Testis (tissue), 3 donors: ENCODE results near the gene GNMT. TPM values are rescaled to one million over a fixed set of nuclear protein-coding genes. Genes with fewer than 3 reads are reported as not detected.

Experiments used
- DNase-seq: peaks from one replicate; pipeline ENCODE4 v3.0.0-alpha.2; 2019
- H3K27ac ChIP-seq, 2 donors: fragments of 200-600 bp; sonication (generic); one replicate each; pipeline ENCODE4 v1.5.1; 2019
- H3K27me3 ChIP-seq: fragments of 200-600 bp; sonication (generic); one replicate; pipeline ENCODE4 v1.5.1; 2019
- H3K36me3 ChIP-seq: fragments of 200-600 bp; sonication (generic); one replicate; pipeline ENCODE4 v1.5.1; 2017; ENCODE audit warnings: low read depth; ENCODE audit errors: missing control alignments
- H3K4me1 ChIP-seq: fragments of 200-600 bp; sonication (generic); one replicate; pipeline ENCODE4 v1.5.1; 2019
- H3K4me3 ChIP-seq, 2 donors: fragments of 200-600 bp; sonication (generic); one replicate each; pipeline ENCODE4 v1.5.1; 2017 to 2019
- H3K9me3 ChIP-seq: fragments of 200-600 bp; sonication (generic); one replicate; pipeline ENCODE4 v1.5.1; 2017
- POLR2A ChIP-seq: fragments of 450-650 bp; IDR thresholded peaks from one replicate; pipeline ENCODE4 v1.6.1; 2017; ENCODE audit warnings: antibody characterized with exemption, mild to moderate bottlenecking, moderate library complexity
- WGBS, 2 donors: methylation state at CpG; one replicate each; pipeline ENCODE4 v1.1.5; 2018; 5-methylcytosine and 5-hydroxymethylcytosine counted together
- intact Hi-C: fragments of 100-400 bp; cut with DNase I; formaldehyde crosslinking; loops from one replicate; pipeline ENCODE4 v1.15.1; 2023; ENCODE audit warnings: low total_unique reads
- polyA plus RNA-seq: library from polyadenylated mRNA; stranded (reverse); fragments of 350-450 nt; fragmentation: Illumina TruSeq; extraction: RNeasy Lipid Tissue Mini Kit (QIAGEN cat#74804); gene quantifications from one replicate; pipeline ENCODE4 v1.2.3, GENCODE V29; 2014; ENCODE audit warnings: low read depth, low replicate concordance; ENCODE audit not compliant: insufficient read depth
- total RNA-seq, 2 donors: library from RNA; depleted of rRNA; stranded (reverse); fragments of >200 nt; gene quantifications; one replicate each; pipeline ENCODE4 v1.2.3, GENCODE V29; 2016
- TF ChIP-seq, protein P1 (sequence below), 3 experiments: fragments of 450-650 bp in 2 of 3; fragments of 200-600 bp in 1 of 3; sonication (generic) in 1 of 3; IDR thresholded peaks; one replicate each; pipeline ENCODE4 v1.5.1; 2016 to 2019; ENCODE audit warnings: antibody characterized with exemption in 3 of 3, mild to moderate bottlenecking in 2 of 3, moderate library complexity in 1 of 3

Gene GNMT
- total and polyA plus RNA-seq, 3 donors from 2014 or later: 0.31 to 1.7 (median 0.83) TPM

DNA sequence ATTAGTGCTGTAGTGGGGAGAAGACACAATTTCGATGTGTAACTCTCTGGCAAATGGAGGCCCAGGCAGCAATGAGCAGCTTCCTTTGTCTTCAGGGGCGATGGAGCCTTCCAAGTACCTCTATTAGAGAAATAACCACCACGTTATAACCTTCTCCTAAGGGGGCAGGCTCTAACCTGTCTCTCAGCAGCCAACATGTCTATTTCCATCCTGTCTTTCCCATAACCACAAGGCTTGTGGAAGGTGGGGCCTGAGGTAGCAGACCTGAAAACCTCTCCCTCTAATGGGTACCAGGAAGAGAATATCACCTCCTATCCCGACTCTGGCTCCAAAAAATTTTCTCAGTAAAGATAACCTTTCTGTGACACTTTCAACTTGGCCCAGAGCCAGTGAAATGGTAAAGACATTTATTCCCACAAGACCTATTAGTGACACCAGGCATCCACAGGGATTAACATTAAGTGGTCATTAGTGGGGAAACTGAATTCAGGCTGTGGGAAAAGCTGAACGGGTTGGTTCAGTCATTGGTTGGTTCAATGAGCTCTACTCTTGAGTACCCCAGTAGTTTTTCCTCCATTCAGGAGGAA is 14.5 kb downstream of the GNMT start:
- DNase-seq: no peak
- 80 to 84% methylated on average over 5 of the region's 5 CpGs for WGBS, 2 donors
- H3K36me3 ChIP-seq: no peaks in the 10 kb centered on the region
- H3K27ac ChIP-seq: no peak overlapping the region
- H3K27me3 ChIP-seq: no peaks in the 10 kb centered on the region
- no peak overlapping the region for H3K4me3 ChIP-seq
- H3K4me1 ChIP-seq: peaks cover 7% of the 10 kb centered on the region
- H3K9me3 ChIP-seq: no peaks in the 10 kb centered on the region
- intact Hi-C loops: no loop called here
- TF ChIP-seq, protein P1, sequence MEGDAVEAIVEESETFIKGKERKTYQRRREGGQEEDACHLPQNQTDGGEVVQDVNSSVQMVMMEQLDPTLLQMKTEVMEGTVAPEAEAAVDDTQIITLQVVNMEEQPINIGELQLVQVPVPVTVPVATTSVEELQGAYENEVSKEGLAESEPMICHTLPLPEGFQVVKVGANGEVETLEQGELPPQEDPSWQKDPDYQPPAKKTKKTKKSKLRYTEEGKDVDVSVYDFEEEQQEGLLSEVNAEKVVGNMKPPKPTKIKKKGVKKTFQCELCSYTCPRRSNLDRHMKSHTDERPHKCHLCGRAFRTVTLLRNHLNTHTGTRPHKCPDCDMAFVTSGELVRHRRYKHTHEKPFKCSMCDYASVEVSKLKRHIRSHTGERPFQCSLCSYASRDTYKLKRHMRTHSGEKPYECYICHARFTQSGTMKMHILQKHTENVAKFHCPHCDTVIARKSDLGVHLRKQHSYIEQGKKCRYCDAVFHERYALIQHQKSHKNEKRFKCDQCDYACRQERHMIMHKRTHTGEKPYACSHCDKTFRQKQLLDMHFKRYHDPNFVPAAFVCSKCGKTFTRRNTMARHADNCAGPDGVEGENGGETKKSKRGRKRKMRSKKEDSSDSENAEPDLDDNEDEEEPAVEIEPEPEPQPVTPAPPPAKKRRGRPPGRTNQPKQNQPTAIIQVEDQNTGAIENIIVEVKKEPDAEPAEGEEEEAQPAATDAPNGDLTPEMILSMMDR (IDR thresholded peaks at IDR 0.05): no peak
- no peak for TF ChIP-seq POLR2A

DNA sequence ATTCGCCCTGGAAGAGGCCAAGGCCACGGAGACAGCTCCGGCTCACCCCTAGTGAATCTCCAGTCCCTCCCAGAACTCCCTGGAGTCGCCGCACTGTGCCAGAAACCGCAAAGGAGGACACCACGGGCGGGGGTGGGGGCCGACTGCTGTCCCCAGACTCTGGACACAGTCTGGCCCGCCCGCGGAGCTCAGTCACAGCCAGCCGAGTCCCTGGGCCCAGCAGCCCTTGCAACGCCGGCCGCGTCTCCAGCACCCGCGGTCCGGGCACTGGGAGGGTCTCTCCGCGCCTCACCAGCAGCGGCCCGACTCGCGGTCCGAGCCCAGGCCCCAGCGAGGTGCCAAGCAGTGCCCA is 17.9 kb downstream of the GNMT start:
- H3K36me3 ChIP-seq: no peaks in the 10 kb centered on the region
- no peak for TF ChIP-seq POLR2A
- TF ChIP-seq, protein P1 (IDR thresholded peaks at IDR 0.05): no peak
- peaks cover 10% of the 10 kb centered on the region for H3K4me1 ChIP-seq
- peak overlapping the region; percentile 89 to 90 for H3K4me3 ChIP-seq
- H3K9me3 ChIP-seq: no peaks in the 10 kb centered on the region
- H3K27me3 ChIP-seq: no peaks in the 10 kb centered on the region
- intact Hi-C loops: no loop called here
- H3K27ac ChIP-seq: peak overlapping the region; percentile 84 to 86
- 0% methylated on average over 2 to 17 of the region's 28 CpGs for WGBS, 2 donors
- DNase-seq: peak; percentile 45

DNA sequence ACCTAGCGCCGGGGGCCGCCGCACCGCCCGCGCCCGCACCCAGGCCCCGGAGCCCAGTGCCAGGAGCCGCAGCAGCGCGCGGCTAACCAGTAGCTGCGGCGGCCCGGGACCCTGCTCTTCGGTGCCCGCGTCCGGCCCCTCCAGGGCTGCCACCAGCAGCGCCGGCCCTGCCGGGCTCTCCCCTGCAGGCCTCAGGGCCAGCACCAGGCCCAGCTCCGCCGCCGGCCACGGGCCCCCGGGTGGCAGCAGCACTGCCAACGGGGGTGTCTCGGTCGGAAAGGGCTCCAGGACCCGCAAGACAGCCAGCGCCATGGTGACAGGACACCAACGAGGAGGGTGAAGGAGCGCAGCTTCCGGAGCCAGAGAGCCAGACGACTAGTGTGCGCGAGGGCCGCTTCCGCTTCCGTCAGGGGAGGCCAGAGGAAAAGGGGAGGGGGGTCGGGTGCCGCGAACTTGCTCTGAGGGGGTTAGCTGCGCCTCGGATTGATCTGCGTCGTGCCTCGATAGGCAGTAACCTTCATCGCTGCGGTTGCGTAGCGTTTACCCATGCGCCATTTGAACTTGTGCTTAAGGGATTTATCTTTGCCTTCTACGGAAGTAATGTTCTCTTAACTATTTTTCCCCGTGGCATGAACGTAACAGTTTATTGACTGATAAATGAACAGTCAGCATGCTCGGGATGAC is 18.4 kb downstream of the GNMT start, which contains the start of gene PEX6:
Gene PEX6 (minus strand): TSS at position 343 of the 684 bp plus-strand sequence. CDS start 31 bp downstream, at position 312.
- WGBS, 2 donors: 0 to 1% methylated on average over 24 to 53 of the region's 59 CpGs

DNA sequence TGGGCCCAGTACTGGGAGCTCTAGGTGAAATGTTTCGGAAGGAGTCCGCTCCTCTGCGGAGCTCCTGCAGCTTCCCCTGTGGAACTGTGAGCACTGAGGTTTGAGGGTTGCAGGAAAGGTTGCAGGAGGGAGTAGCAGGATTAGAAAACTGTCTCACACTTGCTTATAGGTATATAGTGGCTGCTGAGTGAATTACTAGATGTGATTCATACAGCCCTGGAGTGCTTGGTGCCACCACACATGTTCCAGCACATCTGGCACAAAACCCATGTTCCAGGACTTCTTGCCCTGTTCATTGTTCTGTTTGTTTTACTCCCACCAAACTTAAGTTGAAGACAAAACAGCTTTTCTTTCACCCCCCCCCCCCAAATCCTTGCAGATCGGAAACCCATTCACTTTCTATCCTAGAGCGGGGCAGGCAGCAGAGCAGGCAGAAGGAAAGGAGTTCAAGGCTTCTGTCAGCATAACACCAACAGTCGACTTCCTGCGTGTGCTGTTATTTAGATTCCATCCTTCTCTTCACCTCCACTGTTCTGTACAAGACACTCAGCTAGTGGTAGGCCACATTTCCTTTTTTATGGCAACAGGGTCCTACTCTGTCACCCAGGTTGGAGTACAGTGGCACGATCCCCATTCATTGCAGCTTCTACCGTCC is 19.1 kb downstream of the GNMT start:
- Histone ChIP-seq H3K9me3 (no peaks in the 10 kb centered on the region), H3K4me3 (peak overlapping the region; percentile 89 to 90), H3K36me3 (no peaks in the 10 kb centered on the region), H3K27me3 (no peaks in the 10 kb centered on the region), H3K27ac (peak overlapping the region; percentile 84 to 86), H3K4me1 (peaks cover 14% of the 10 kb centered on the region)
- intact Hi-C loops: no loop called here
- no peak for DNase-seq
- WGBS, 2 donors: 21 to 32% methylated on average over 9 of the region's 9 CpGs
- TF ChIP-seq, protein P1 (IDR thresholded peaks at IDR 0.05): no peak
- TF ChIP-seq POLR2A: no peak

More for the DNA sequence above, 18.4 kb downstream of the GNMT start, which contains the start of gene PEX6:
- intact Hi-C loops: no loop called here
- Histone ChIP-seq H3K27me3 (no peaks in the 10 kb centered on the region), H3K4me1 (peaks cover 14% of the 10 kb centered on the region), H3K9me3 (no peaks in the 10 kb centered on the region), H3K4me3 (peak within 1 kb of the TSS; percentile 89 to 90), H3K27ac (peak within 1 kb of the TSS; percentile 84 to 86), H3K36me3 (no peaks in the 10 kb centered on the region)
- TF ChIP-seq, protein P1 (IDR thresholded peaks at IDR 0.05): no peak
- no peak for TF ChIP-seq POLR2A
- DNase-seq: peak; percentile 91
